ENCODE results near the gene TAF8. TPM values are rescaled to one million over a fixed set of nuclear protein-coding genes. Genes with fewer than 3 reads are reported as not detected.

Gene TAF8
- total RNA-seq, 1 donor from 2014 or later: 35.6 TPM

DNA sequence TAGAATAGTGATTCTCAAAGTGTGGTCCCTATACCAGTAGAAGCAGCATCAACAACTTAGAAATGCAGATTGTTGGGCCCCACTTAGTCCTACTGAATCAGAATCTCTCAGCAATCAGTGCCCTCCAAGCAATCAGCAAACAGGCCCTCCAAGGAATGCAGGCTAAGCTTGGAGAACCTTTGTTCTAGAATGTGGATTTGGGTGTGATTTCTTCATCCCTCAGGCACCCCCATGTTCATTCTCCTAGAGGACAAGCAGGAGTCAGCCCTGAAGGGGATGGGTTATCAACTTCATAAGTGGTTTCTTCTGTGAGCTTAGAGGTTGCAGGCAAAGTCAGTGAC is 40.5 kb upstream of the TAF8 start:
- DNase-seq (ENCODE audit: extremely low spot score in 2 of 2): no peak
- H3K9me3 ChIP-seq: no peaks in the 10 kb centered on the region
- no peak overlapping the region for H3K27ac ChIP-seq
- no peaks in the 10 kb centered on the region for H3K27me3 ChIP-seq
- H3K36me3 ChIP-seq: no peaks in the 10 kb centered on the region
- intact Hi-C loops (cut with DNase I): no loop called here
- no peak overlapping the region for H3K4me3 ChIP-seq
- H3K4me1 ChIP-seq: peaks cover 14% of the 10 kb centered on the region
- TF ChIP-seq CTCF (IDR thresholded peaks at IDR 0.05): no peak
- no peak for TF ChIP-seq POLR2A (IDR thresholded peaks at IDR 0.05)
- TF ChIP-seq POLR2AphosphoS5 (IDR thresholded peaks at IDR 0.05; ENCODE audit: insufficient read depth in 1 of 2, low read depth in 1 of 2): no peak

GRCh38 chr6:42010185-42010891 is 40.0 kb upstream of the TAF8 start:
- no peak for DNase-seq (ENCODE audit: extremely low spot score in 2 of 2)
- intact Hi-C loops (cut with DNase I): no loop called here

GRCh38 chr6:42010909-42011308 is 39.4 kb upstream of the TAF8 start:
- intact Hi-C loops (cut with DNase I): no loop called here
- no peaks in the 10 kb centered on the region for H3K9me3 ChIP-seq
- H3K4me3 ChIP-seq: no peak overlapping the region
- DNase-seq (ENCODE audit: extremely low spot score in 2 of 2): no peak
- H3K27ac ChIP-seq: no peak overlapping the region
- no peaks in the 10 kb centered on the region for H3K27me3 ChIP-seq
- peaks cover 14% of the 10 kb centered on the region for H3K4me1 ChIP-seq
- no peak for TF ChIP-seq CTCF (IDR thresholded peaks at IDR 0.05)
- no peak for TF ChIP-seq POLR2A (IDR thresholded peaks at IDR 0.05)
- TF ChIP-seq POLR2AphosphoS5 (IDR thresholded peaks at IDR 0.05; ENCODE audit: insufficient read depth in 1 of 2, low read depth in 1 of 2): no peak
- H3K36me3 ChIP-seq: no peaks in the 10 kb centered on the region

More at GRCh38 chr6:42010185-42010891, 40.0 kb upstream of the TAF8 start:
- Histone ChIP-seq H3K27me3 (no peaks in the 10 kb centered on the region), H3K27ac (no peak overlapping the region), H3K36me3 (no peaks in the 10 kb centered on the region), H3K9me3 (no peaks in the 10 kb centered on the region), H3K4me1 (peaks cover 14% of the 10 kb centered on the region), H3K4me3 (no peak overlapping the region)
- TF ChIP-seq POLR2A (IDR thresholded peaks at IDR 0.05): no peak

- Histone ChIP-seq H3K9me3 (no peaks in the 10 kb centered on the region), H3K27me3 (no peaks in the 10 kb centered on the region), H3K4me1 (peaks cover 20% of the 10 kb centered on the region), H3K4me3 (no peak overlapping the region), H3K27ac (no peak overlapping the region), H3K36me3 (no peaks in the 10 kb centered on the region)
- no peak for DNase-seq (ENCODE audit: extremely low spot score in 2 of 2)
- TF ChIP-seq POLR2A (IDR thresholded peaks at IDR 0.05): no peak
- no peak for TF ChIP-seq CTCF (IDR thresholded peaks at IDR 0.05)
- TF ChIP-seq POLR2AphosphoS5 (IDR thresholded peaks at IDR 0.05; ENCODE audit: insufficient read depth in 1 of 2, low read depth in 1 of 2): no peak
- intact Hi-C loops (cut with DNase I): no loop called here
Observed at GRCh38 chr6:42012501-42013133, 37.7 kb upstream of the TAF8 start.

GRCh38 chr6:42013134-42013516 is 37.2 kb upstream of the TAF8 start:
- TF ChIP-seq CTCF (IDR thresholded peaks at IDR 0.05): no peak
- TF ChIP-seq POLR2A (IDR thresholded peaks at IDR 0.05): no peak
- no peak for TF ChIP-seq POLR2AphosphoS5 (IDR thresholded peaks at IDR 0.05; ENCODE audit: insufficient read depth in 1 of 2, low read depth in 1 of 2)
- H3K27me3 ChIP-seq: no peaks in the 10 kb centered on the region
- DNase-seq (ENCODE audit: extremely low spot score in 2 of 2): no peak
- no peak overlapping the region for H3K4me3 ChIP-seq
- peaks cover 20% of the 10 kb centered on the region for H3K4me1 ChIP-seq
- no peaks in the 10 kb centered on the region for H3K9me3 ChIP-seq
- H3K36me3 ChIP-seq: no peaks in the 10 kb centered on the region
- intact Hi-C loops (cut with DNase I): no loop called here
- no peak overlapping the region for H3K27ac ChIP-seq
